ENCODE measurements around the gene FADS1. TPM values are rescaled to one million over a fixed set of nuclear protein-coding genes. Genes with fewer than 3 reads are reported as not detected.

The FADS1 gene
- total and polyA plus RNA-seq, 2 donors (not counting 3 experiments of a cell fraction or from before 2014, with no cell fraction given): 110 to 121 TPM

DNA sequence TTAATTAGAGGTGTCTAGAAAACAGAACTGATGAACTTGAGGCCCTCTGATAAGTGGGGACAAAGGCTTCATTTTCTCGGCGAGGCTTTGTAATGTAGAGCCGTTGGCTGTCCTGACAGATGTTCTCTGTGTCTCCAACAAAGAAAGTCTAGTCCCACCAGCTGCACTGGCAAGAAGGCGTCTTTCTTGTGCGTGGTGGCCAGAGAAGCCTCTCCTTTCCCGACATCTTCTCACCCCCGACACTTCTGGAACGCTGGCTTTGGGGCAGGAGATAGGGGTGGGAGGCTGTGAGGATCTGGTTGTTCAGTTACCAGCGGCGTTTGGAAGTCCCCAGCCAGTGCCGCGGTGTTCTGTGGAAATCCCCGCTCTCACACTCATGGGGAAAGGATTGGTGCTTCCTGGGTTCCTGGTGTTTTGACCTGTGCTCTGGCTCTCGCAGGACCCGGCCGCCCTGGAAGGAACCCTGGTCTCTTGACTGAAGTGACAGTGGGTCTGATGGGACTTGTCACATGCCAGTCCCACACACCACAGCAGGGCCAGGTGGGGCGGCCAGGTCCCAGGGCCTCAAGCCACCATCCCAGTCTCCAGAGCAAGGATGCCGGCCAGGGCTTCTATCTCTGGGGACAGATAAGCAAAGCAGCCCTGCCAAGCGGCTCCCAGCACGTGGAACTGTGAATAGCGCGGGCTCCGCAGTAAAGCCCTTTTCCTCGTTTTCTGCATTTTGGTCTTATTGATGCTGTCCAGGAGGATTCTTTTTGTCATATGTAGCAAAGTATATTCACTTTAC is 34.5 kb upstream of the FADS1 start:
- FAIRE-seq: no peak
- Histone ChIP-seq H2AFZ (ENCODE audit: low read depth, low read length) (no peak overlapping the region), H3K27me3 (ENCODE audit: control insufficient read depth in 2 of 2, insufficient read depth in 2 of 2, low read length in 2 of 2) (no peaks in the 10 kb centered on the region), H3K9me3 (replicated peaks; ENCODE audit: control insufficient read depth, insufficient read depth, low read length) (no peaks in the 10 kb centered on the region), H3K27ac (ENCODE audit: insufficient read depth, low read depth, low read length) (no peak overlapping the region), H3K4me3 (replicated peaks in 1 of 3; ENCODE audit: insufficient read depth in 1 of 3, low read depth in 1 of 3, low read length in 3 of 3) (no peak overlapping the region), H3K4me1 (ENCODE audit: control insufficient read depth, extremely low read depth, insufficient read depth, low read length) (no peaks in the 10 kb centered on the region), H3K79me2 (ENCODE audit: control insufficient read depth, insufficient read depth, low read length) (peaks cover 14% of the 10 kb centered on the region), H3K9ac (replicated peaks; ENCODE audit: extremely low read depth, insufficient read depth, low read length) (no peak overlapping the region), H3K4me2 (ENCODE audit: insufficient read depth, low read length) (no peak overlapping the region), H3K36me3 (ENCODE audit: control insufficient read depth in 2 of 2, extremely low read depth in 1 of 2, insufficient read depth in 2 of 2, low read length in 2 of 2) (peaks cover 50 to 57% of the 10 kb centered on the region in 2 experiments), H3K9me1 (replicated peaks; ENCODE audit: control insufficient read depth, extremely low read depth, insufficient read depth, low read length) (no peaks in the 10 kb centered on the region), H4K20me1 (replicated peaks; ENCODE audit: control insufficient read depth, extremely low read depth, insufficient read depth, low read length) (no peaks in the 10 kb centered on the region)
- no TSS peak for BruUV-seq (replicated peaks)
- POLR2A ChIA-PET: no interaction called here
- no peak for TF ChIP-seq MYC (IDR thresholded peaks at IDR 0.05; ENCODE audit: low read depth, low read length)
- TF ChIP-seq, protein P1, sequence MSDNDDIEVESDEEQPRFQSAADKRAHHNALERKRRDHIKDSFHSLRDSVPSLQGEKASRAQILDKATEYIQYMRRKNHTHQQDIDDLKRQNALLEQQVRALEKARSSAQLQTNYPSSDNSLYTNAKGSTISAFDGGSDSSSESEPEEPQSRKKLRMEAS (IDR thresholded peaks at IDR 0.05; ENCODE audit: insufficient read depth, insufficient read length): no peak
- DNase-seq (ENCODE audit: low read depth, low spot score): no peak
- intact Hi-C loops (cut with micrococcal nuclease): no loop called here
- CTCF ChIA-PET: interaction anchor here (0.6 to 2.2 kb wide), 2 partner anchors 54 to 97 kb away, joined by 4 to 8 read pairs; no protein-coding TSS in a partner anchor
- dilution Hi-C loops (cut with MboI; ENCODE audit: extremely low pct_ligation_motif_present, low sequenced_read_pairs): no loop called here

DNA sequence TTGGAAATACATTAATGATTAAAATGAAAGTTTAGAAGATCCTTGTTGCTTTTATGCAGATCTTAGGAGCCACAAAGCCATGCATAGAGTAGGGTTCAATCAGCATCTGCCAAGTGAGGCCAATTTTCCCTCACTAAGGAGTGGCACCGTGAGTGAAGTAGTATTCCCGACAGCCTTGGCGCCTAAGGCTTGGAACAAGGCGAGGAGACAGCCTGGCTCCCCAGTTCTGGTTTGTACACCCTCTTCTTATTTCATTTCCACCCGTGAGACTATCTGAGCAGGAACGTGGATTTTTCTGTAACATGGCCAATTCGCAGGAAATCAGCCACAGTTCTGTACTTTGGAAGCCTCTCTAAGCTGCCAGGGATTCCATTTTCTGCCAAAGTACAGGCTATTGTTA is 33.9 kb upstream of the FADS1 start:
- DNase-seq (ENCODE audit: low read depth, low spot score) (no peak), FAIRE-seq (no peak)
- peaks cover 15% of the 10 kb centered on the region for H3K79me2 ChIP-seq (ENCODE audit: control insufficient read depth, insufficient read depth, low read length)
- H3K4me3 ChIP-seq (replicated peaks in 1 of 3; ENCODE audit: insufficient read depth in 1 of 3, low read depth in 1 of 3, low read length in 3 of 3): no peak overlapping the region
- peaks cover 50 to 52% of the 10 kb centered on the region in 2 experiments for H3K36me3 ChIP-seq (ENCODE audit: control insufficient read depth in 2 of 2, extremely low read depth in 1 of 2, insufficient read depth in 2 of 2, low read length in 2 of 2)
- H2AFZ ChIP-seq (ENCODE audit: low read depth, low read length): no peak overlapping the region
- POLR2A ChIA-PET: no interaction called here
- BruUV-seq (replicated peaks): no TSS peak
- H3K27me3 ChIP-seq (ENCODE audit: control insufficient read depth in 2 of 2, insufficient read depth in 2 of 2, low read length in 2 of 2): no peaks in the 10 kb centered on the region
- intact Hi-C loops (cut with micrococcal nuclease): no loop called here
- H3K9me1 ChIP-seq (replicated peaks; ENCODE audit: control insufficient read depth, extremely low read depth, insufficient read depth, low read length): no peaks in the 10 kb centered on the region
- no peaks in the 10 kb centered on the region for H4K20me1 ChIP-seq (replicated peaks; ENCODE audit: control insufficient read depth, extremely low read depth, insufficient read depth, low read length)
- H3K9ac ChIP-seq (replicated peaks; ENCODE audit: extremely low read depth, insufficient read depth, low read length): no peak overlapping the region
- CTCF ChIA-PET: interaction anchor here (0.6 kb wide), 1 partner anchor 98 kb away, joined by 4 read pairs; no protein-coding TSS in a partner anchor
- dilution Hi-C loops (cut with MboI; ENCODE audit: extremely low pct_ligation_motif_present, low sequenced_read_pairs): no loop called here
- TF ChIP-seq POLR2A (IDR thresholded peaks at IDR 0.05; ENCODE audit: low read depth, low read length) (no peak), EZH2 (IDR thresholded peaks at IDR 0.05; ENCODE audit: borderline replicate concordance, low read depth, low read length, severe bottlenecking) (no peak), GATA2 (IDR thresholded peaks at IDR 0.05; ENCODE audit: insufficient read depth, insufficient read length, low read depth, low read length) (no peak), JUN (IDR thresholded peaks at IDR 0.05; ENCODE audit: borderline replicate concordance, insufficient read depth, insufficient read length, low read depth) (no peak), FOS (IDR thresholded peaks at IDR 0.05; ENCODE audit: borderline replicate concordance, insufficient read depth, low read length) (no peak), MYC (IDR thresholded peaks at IDR 0.05; ENCODE audit: low read depth, low read length) (no peak), POLR2AphosphoS5 (IDR thresholded peaks at IDR 0.05; ENCODE audit: insufficient read depth, low read depth, low read length) (no peak)
- TF ChIP-seq, protein P2, sequence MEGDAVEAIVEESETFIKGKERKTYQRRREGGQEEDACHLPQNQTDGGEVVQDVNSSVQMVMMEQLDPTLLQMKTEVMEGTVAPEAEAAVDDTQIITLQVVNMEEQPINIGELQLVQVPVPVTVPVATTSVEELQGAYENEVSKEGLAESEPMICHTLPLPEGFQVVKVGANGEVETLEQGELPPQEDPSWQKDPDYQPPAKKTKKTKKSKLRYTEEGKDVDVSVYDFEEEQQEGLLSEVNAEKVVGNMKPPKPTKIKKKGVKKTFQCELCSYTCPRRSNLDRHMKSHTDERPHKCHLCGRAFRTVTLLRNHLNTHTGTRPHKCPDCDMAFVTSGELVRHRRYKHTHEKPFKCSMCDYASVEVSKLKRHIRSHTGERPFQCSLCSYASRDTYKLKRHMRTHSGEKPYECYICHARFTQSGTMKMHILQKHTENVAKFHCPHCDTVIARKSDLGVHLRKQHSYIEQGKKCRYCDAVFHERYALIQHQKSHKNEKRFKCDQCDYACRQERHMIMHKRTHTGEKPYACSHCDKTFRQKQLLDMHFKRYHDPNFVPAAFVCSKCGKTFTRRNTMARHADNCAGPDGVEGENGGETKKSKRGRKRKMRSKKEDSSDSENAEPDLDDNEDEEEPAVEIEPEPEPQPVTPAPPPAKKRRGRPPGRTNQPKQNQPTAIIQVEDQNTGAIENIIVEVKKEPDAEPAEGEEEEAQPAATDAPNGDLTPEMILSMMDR (IDR thresholded peaks at IDR 0.05; ENCODE audit: extremely low read depth in 1 of 2, insufficient read depth in 1 of 2, low read depth in 1 of 2, low read length in 2 of 2): no peak
- TF ChIP-seq, protein P1 (IDR thresholded peaks at IDR 0.05; ENCODE audit: insufficient read depth, insufficient read length): no peak
- no peaks in the 10 kb centered on the region for H3K9me3 ChIP-seq (replicated peaks; ENCODE audit: control insufficient read depth, insufficient read depth, low read length)
- no peaks in the 10 kb centered on the region for H3K4me1 ChIP-seq (ENCODE audit: control insufficient read depth, extremely low read depth, insufficient read depth, low read length)
- no peak overlapping the region for H3K4me2 ChIP-seq (ENCODE audit: insufficient read depth, low read length)
- no peak overlapping the region for H3K27ac ChIP-seq (ENCODE audit: insufficient read depth, low read depth, low read length)

All from endothelial cell of umbilical vein (primary cell).